ENCODE results near the gene RALY. TPM values are rescaled to one million over a fixed set of nuclear protein-coding genes. Genes with fewer than 3 reads are reported as not detected.

The RALY gene
- total and polyA plus RNA-seq, 10 of the 15 experiments (the other 5 are each of a cell fraction or from before 2014, with no cell fraction given), result 1.2 to 246 (median 137) TPM

DNA sequence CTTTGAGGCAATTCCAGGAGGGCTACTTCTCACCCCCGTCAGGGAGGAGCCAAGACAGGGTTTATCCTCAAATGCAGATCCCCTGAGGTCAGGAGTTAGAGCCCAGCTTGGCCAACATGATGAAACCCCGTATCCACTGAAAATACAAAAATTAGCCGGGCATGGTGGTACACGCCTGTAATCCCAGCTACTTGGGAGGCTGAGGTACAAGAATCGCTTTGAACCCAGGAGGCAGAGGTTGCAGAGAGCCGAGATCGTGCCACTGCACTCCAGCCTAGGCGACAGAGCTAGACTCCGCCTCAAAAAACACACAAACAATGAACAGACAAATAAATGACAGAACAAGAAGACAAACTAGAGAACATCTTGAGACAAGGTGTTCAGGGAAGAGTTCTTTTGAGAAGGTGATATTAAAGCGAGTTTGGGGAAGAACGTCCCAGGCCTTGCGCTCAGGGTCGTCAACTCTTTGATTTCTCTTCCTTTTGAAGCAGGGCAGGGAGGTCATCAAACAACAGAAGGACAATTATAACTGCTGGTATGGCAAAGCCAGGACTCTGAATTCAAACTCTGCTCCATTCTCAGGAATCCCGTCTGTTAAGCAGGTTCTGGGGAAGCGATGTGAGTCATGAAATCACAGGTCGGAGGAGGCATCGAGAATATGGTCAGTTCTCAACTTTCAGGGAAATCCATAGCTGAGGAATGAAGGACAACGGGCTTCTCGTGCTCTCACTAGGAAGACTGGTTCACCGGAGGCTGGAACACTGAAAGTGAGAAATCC is 1.4 kb upstream of the RALY start:
- in situ Hi-C loops (cut with MboI), result no loop called here
- CTCF ChIA-PET, result interaction anchor here (0.8 to 2.8 kb wide), 5 partner anchors 11 to 120 kb away, joined by 3 to 13 read pairs (median 5); partner anchors contain the start of gene EIF2S2
- peak overlapping the region; percentile 87 for H3K4me3 ChIP-seq
- SMC1A ChIA-PET (ENCODE audit: uncharacterized antibody, unreplicated experiment), result interaction anchor here (0.6 to 1.6 kb wide), 4 partner anchors 22 to 970 kb away, joined by 3 read pairs; no protein-coding TSS in a partner anchor
- H3K9ac ChIP-seq (ENCODE audit: control insufficient read depth, insufficient read depth, low read length), result peak overlapping the region; percentile 99
- H3K4me2 ChIP-seq (ENCODE audit: control insufficient read depth, insufficient read depth), result peak overlapping the region; percentile 88
- peak overlapping the region; percentile 95 for H3K27ac ChIP-seq (ENCODE audit: control insufficient read depth, insufficient read depth)
- RAD21 ChIA-PET (ENCODE audit: unreplicated experiment), result interaction anchor here (0.6 to 1.9 kb wide), 5 partner anchors 18 to 120 kb away, joined by 3 to 9 read pairs (median 4); partner anchors contain the start of gene EIF2S2
- H3K4me1 ChIP-seq (ENCODE audit: control insufficient read depth, insufficient read depth, low read length), result peaks cover 12% of the 10 kb centered on the region
- peak overlapping the region; percentile 88 for H2AFZ ChIP-seq (ENCODE audit: control insufficient read depth, low read depth, low read length)
- no peaks in the 10 kb centered on the region for H3K9me3 ChIP-seq (replicated peaks; ENCODE audit: control insufficient read depth, insufficient read depth, low read length)
- no peaks in the 10 kb centered on the region for H3K27me3 ChIP-seq (replicated peaks in 1 of 2; ENCODE audit: control insufficient read depth in 2 of 2, insufficient read depth in 2 of 2, low read length in 1 of 2)
- POLR2A ChIA-PET, result interaction anchor here (1.0 to 2.9 kb wide), 7 partner anchors 8 to 181 kb away, joined by 3 to 25 read pairs (median 10); partner anchors contain the start of genes CHMP4B and EIF2S2
- intact Hi-C loops (cut with micrococcal nuclease; ENCODE audit: unreplicated experiment), result loop anchor here (2.0 to 10.0 kb wide), 5 partner anchors 110 to 1635 kb away; partner anchors contain the start of genes ASXL1, E2F1, EIF2S2 and ZNF341
- H3K79me2 ChIP-seq (ENCODE audit: control insufficient read depth, insufficient read depth, low read length), result peaks cover 53% of the 10 kb centered on the region
- FAIRE-seq (peak; percentile 64), DNase-seq (ENCODE audit: low read depth, low spot score) (no peak), ATAC-seq (no peak)
- TSS peak; percentile 92 for BruUV-seq (replicated peaks)
- peaks cover 5% of the 10 kb centered on the region for H4K20me1 ChIP-seq (ENCODE audit: control insufficient read depth, insufficient read depth)
- TF ChIP-seq NR2C2 (IDR thresholded peaks at IDR 0.05; ENCODE audit: borderline replicate concordance, control insufficient read depth, insufficient read length, low read depth) (no peak), LARP7 (IDR thresholded peaks at IDR 0.05) (peak; percentile 57; the same call in 1 of the 2 replicates), HDGF (IDR thresholded peaks at IDR 0.05) (peak; percentile 56; the same call in 1 of the 2 replicates), NKRF (conservative IDR thresholded peaks at IDR 0.05) (0 out of 2 replicates have a peak, but pooled peaks have one; percentile 80), SREBF2 (IDR thresholded peaks at IDR 0.05; ENCODE audit: low read length) (no peak)
- TF ChIP-seq, protein P1, sequence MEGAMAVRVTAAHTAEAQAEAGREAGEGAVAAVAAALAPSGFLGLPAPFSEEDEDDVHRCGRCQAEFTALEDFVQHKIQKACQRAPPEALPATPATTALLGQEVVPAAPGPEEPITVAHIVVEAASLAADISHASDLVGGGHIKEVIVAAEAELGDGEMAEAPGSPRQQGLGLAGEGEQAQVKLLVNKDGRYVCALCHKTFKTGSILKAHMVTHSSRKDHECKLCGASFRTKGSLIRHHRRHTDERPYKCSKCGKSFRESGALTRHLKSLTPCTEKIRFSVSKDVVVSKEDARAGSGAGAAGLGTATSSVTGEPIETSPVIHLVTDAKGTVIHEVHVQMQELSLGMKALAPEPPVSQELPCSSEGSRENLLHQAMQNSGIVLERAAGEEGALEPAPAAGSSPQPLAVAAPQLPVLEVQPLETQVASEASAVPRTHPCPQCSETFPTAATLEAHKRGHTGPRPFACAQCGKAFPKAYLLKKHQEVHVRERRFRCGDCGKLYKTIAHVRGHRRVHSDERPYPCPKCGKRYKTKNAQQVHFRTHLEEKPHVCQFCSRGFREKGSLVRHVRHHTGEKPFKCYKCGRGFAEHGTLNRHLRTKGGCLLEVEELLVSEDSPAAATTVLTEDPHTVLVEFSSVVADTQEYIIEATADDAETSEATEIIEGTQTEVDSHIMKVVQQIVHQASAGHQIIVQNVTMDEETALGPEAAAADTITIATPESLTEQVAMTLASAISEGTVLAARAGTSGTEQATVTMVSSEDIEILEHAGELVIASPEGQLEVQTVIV (IDR thresholded peaks at IDR 0.05; ENCODE audit: borderline replicate concordance, partially characterized antibody), result peak; percentile 20
- TF ChIP-seq, protein P2, sequence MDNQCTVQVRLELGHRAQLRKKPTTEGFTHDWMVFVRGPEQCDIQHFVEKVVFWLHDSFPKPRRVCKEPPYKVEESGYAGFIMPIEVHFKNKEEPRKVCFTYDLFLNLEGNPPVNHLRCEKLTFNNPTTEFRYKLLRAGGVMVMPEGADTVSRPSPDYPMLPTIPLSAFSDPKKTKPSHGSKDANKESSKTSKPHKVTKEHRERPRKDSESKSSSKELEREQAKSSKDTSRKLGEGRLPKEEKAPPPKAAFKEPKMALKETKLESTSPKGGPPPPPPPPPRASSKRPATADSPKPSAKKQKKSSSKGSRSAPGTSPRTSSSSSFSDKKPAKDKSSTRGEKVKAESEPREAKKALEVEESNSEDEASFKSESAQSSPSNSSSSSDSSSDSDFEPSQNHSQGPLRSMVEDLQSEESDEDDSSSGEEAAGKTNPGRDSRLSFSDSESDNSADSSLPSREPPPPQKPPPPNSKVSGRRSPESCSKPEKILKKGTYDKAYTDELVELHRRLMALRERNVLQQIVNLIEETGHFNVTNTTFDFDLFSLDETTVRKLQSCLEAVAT (IDR thresholded peaks at IDR 0.05), result peak; percentile 42; the same call in 1 of the 2 replicates
- H3K36me3 ChIP-seq (ENCODE audit: control insufficient read depth in 2 of 2, insufficient read depth in 2 of 2, low read length in 1 of 2), result peaks cover 0 to 2% of the 10 kb centered on the region in 2 experiments; a peak in 1 of 4 replicates
- WGBS (ENCODE audit: insufficient coverage, insufficient replicate concordance, low lambda C conversion rate, missing lambda C conversion rate), result 16% methylated on average over 20 of the region's 20 CpGs

Measured in GM12878 (cell line).